A549 (cell line): ENCODE results near the gene TVP23A. TPM values are rescaled to one million over a fixed set of nuclear protein-coding genes. Genes with fewer than 3 reads are reported as not detected.

ENCODE experiments used
- ATAC-seq, 2 experiments: fragments of 200-7000 bp in 1 of 2; fragments of >200 bp in 1 of 2; cut with Nextera tagmentation in 1 of 2; cut with Tn5 transposase in 1 of 2; 3 replicates each; pipeline versions ENCODE4 v1.8.0 to v1.9.1; 2018 to 2020; ENCODE audit warnings: mild to moderate bottlenecking in 1 of 2, moderate library complexity in 1 of 2
- CTCF ChIA-PET: fragments of 300-600 bp; sonication (Branson Sonifier 250); formaldehyde crosslinking; extraction: SDS; loops from one replicate; lab custom pipeline; 2021; ENCODE audit warnings: antibody characterized with exemption, inconsistent platforms; lab: Yijun Ruan, JAX
- POLR2A ChIA-PET: fragments of 350-600 bp; formaldehyde crosslinking; extraction: SDS; loops from one replicate; lab custom pipeline; 2021; ENCODE audit warnings: antibody characterized with exemption, inconsistent platforms; lab: Yijun Ruan, JAX
- DNase-seq, 2 experiments: peaks; one replicate each; pipeline versions ENCODE4 v3.0.0 to v3.0.0-alpha.2; 2011 to 2016; ENCODE audit warnings: low read depth in 1 of 2, low spot score in 1 of 2
- FAIRE-seq: peaks from 2 replicates; lab custom pipeline; 2011; peaks lifted over from hg19 to GRCh38; lab: Jason Lieb, UNC
- H3K27ac ChIP-seq, 2 experiments: fragments of >200 bp; sonication (Bioruptor Twin); formaldehyde crosslinking; 3 replicates each; pipeline ENCODE4 v1.5.1; 2016 to 2017
- H3K4me1 ChIP-seq: fragments of >200 bp; sonication (Bioruptor Twin); formaldehyde crosslinking; 3 replicates; pipeline ENCODE4 v1.6.1; 2016
- H3K4me2 ChIP-seq: fragments of >200 bp; sonication (Bioruptor Twin); formaldehyde crosslinking; 3 replicates; pipeline ENCODE4 v1.6.1; 2016
- H3K4me3 ChIP-seq: fragments of >200 bp; sonication (Bioruptor Twin); formaldehyde crosslinking; 3 replicates; pipeline ENCODE4 v1.5.1; 2016
- H3K9me3 ChIP-seq: fragments of >200 bp; sonication (Bioruptor Twin); formaldehyde crosslinking; 3 replicates; pipeline ENCODE4 v1.6.1; 2016
- CBX8 ChIP-seq: fragments of 200-600 bp; sonication (generic); IDR thresholded peaks from 2 replicates; pipeline ENCODE4 v1.6.1; 2016
- CTCF ChIP-seq: fragments of >200 bp; sonication (Bioruptor Twin); formaldehyde crosslinking; IDR thresholded peaks from 3 replicates; pipeline ENCODE4 v1.5.1; 2016
- FOSL2 ChIP-seq, 2 experiments: fragments of 450-650 bp in 1 of 2; fragments of >200 bp in 1 of 2; sonication (Bioruptor Twin) in 1 of 2; formaldehyde crosslinking; IDR thresholded peaks; 2 replicates each; pipeline versions ENCODE4 v1.5.0 to v1.6.1; 2016 to 2020; ENCODE audit warnings: mild to moderate bottlenecking in 1 of 2, moderate library complexity in 1 of 2
- GATA3 ChIP-seq: IDR thresholded peaks from 2 replicates; pipeline ENCODE4 v1.6.1; 2012; ENCODE audit warnings: borderline replicate concordance
- HDAC2 ChIP-seq: fragments of 200-600 bp; sonication (generic); IDR thresholded peaks from 2 replicates; pipeline ENCODE4 v1.6.1; 2016
- JUNB ChIP-seq: fragments of >200 bp; sonication (Bioruptor Twin); formaldehyde crosslinking; IDR thresholded peaks from 2 replicates; pipeline ENCODE4 v1.6.1; 2016
- KDM1A ChIP-seq: fragments of 200-600 bp; sonication (generic); IDR thresholded peaks from 2 replicates; pipeline ENCODE4 v1.6.1; 2016; ENCODE audit warnings: low read depth, mild to moderate bottlenecking
- MAZ ChIP-seq: fragments of 150-350 bp; IDR thresholded peaks from 2 replicates; pipeline ENCODE4 v1.6.1; 2014; ENCODE audit warnings: antibody characterized with exemption, low read depth, low read length, borderline replicate concordance
- MYC ChIP-seq: IDR thresholded peaks from 2 replicates; pipeline ENCODE4 v1.6.1; 2012; ENCODE audit warnings: mild to moderate bottlenecking, inconsistent platforms, low read length, improper control_type of control experiment, borderline replicate concordance
- NFE2L2 ChIP-seq: fragments of 150-350 bp; conservative IDR thresholded peaks from 2 replicates; pipeline ENCODE4 v1.6.1; 2014; ENCODE audit warnings: low read length
- PBX3 ChIP-seq: IDR thresholded peaks from 2 replicates; pipeline ENCODE4 v1.6.1; 2012
- PHF8 ChIP-seq: fragments of 200-600 bp; sonication (generic); IDR thresholded peaks from 2 replicates; pipeline ENCODE4 v1.6.1; 2016; ENCODE audit warnings: low read depth, mild to moderate bottlenecking, antibody characterized with exemption, moderate library complexity, borderline replicate concordance
- POLR2AphosphoS2 ChIP-seq: conservative IDR thresholded peaks from 2 replicates; pipeline ENCODE4 v1.6.1; 2012; ENCODE audit warnings: low read length, improper control_type of control experiment, inconsistent platforms
- RAD21 ChIP-seq, 2 experiments: fragments of >200 bp in 1 of 2; sonication (Bioruptor Twin) in 1 of 2; formaldehyde crosslinking in 1 of 2; IDR thresholded peaks in 1 of 2; conservative IDR thresholded peaks in 1 of 2; 2 replicates in 1 of 2; 3 replicates in 1 of 2; pipeline ENCODE4 v1.6.1; 2012 to 2018; ENCODE audit warnings: inconsistent platforms in 1 of 2
- RCOR1 ChIP-seq: fragments of 150-350 bp; IDR thresholded peaks from 2 replicates; pipeline ENCODE4 v1.6.1; 2014; ENCODE audit warnings: antibody characterized with exemption, low read length, low read depth
- RFX5 ChIP-seq: fragments of 450-650 bp; IDR thresholded peaks from 2 replicates; pipeline ENCODE4 v1.7.1; 2014; ENCODE audit warnings: antibody characterized with exemption, mild to moderate bottlenecking, moderate library complexity
- SMC3 ChIP-seq: fragments of >200 bp; sonication (Bioruptor Twin); formaldehyde crosslinking; IDR thresholded peaks from 3 replicates; pipeline ENCODE4 v1.6.1; 2018; ENCODE audit warnings: inconsistent platforms
- TFCP2L1 ChIP-seq: fragments of 250-450 bp; sonication (Bioruptor Pico); IDR thresholded peaks from 2 replicates; pipeline ENCODE4 v1.5.0; 2021; ENCODE audit warnings: mild to moderate bottlenecking
- TP53 ChIP-seq: fragments of 250-450 bp; sonication (Bioruptor Pico); IDR thresholded peaks from 2 replicates; pipeline ENCODE4 v1.5.0; 2021; ENCODE audit warnings: mild to moderate bottlenecking, moderate library complexity
- ZC3H11A ChIP-seq: fragments of 450-650 bp; IDR thresholded peaks from 2 replicates; pipeline ENCODE4 v1.6.1; 2014; ENCODE audit warnings: antibody characterized with exemption, mild to moderate bottlenecking
- WGBS: methylation state at CpG from one replicate; pipeline ENCODE4 v1.1.6; 2017; ENCODE audit errors: missing lambda C conversion rate; 5-methylcytosine and 5-hydroxymethylcytosine counted together
- polyA plus RNA-seq, 4 experiments: library from polyadenylated mRNA; depleted of rRNA in 3 of 4; stranded (reverse); fragments of >200 nt; fragmentation: RNase III in 1 of 4; extraction: RNeasy Plus Mini Kit Qiagen cat#74134 plus additional on column Dnase treatment in 1 of 4; gene quantifications; 2 replicates in 3 of 4; 3 replicates in 1 of 4; pipeline ENCODE4 v1.2.3, GENCODE V29; 2011 to 2017
- TF ChIP-seq, protein P1 (sequence below): IDR thresholded peaks from 2 replicates; pipeline ENCODE4 v1.6.1; 2012
- TF ChIP-seq, protein P2 (sequence below): fragments of 150-350 bp; IDR thresholded peaks from 2 replicates; pipeline ENCODE4 v1.6.1; 2014; ENCODE audit warnings: low read depth, mild to moderate bottlenecking, low read length
- TF ChIP-seq, protein P3 (sequence below): fragments of >200 bp; sonication (Bioruptor Twin); formaldehyde crosslinking; IDR thresholded peaks from 2 replicates; pipeline ENCODE4 v1.6.1; 2016
- TF ChIP-seq, protein P4 (sequence below): fragments of >200 bp; sonication (Bioruptor Twin); formaldehyde crosslinking; IDR thresholded peaks from 3 replicates; pipeline ENCODE4 v1.6.1; 2016

Gene TVP23A
- polyA plus RNA-seq, 2 of the 4 experiments (the other 2 are of a cell fraction) = 0.03 TPM; not detected in 1

GRCh38 chr16:10756574-10756973 lies 62.0 kb downstream of the TVP23A start:
- Histone ChIP-seq H3K4me2 (no peak overlapping the region), H3K27ac (no peak overlapping the region)
- CTCF ChIA-PET = interaction anchor here (1.0 to 1.2 kb wide), 2 partner anchors 12 to 242 kb away, joined by 3 to 6 read pairs; partner anchors contain the start of gene NUBP1
- POLR2A ChIA-PET = interaction anchor here (0.7 to 1.8 kb wide), 2 partner anchors 13 to 162 kb away, joined by 3 to 7 read pairs; partner anchors contain the start of gene NUBP1
- no peak for FAIRE-seq
- WGBS = 73% methylated on average over 6 of the region's 6 CpGs
- TF ChIP-seq RFX5 = no peak
- TF ChIP-seq, protein P1, sequence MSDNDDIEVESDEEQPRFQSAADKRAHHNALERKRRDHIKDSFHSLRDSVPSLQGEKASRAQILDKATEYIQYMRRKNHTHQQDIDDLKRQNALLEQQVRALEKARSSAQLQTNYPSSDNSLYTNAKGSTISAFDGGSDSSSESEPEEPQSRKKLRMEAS = no peak
- no peak for TF ChIP-seq RCOR1
- no peak for TF ChIP-seq PHF8
- no peak for TF ChIP-seq SMC3
- TF ChIP-seq, all 56 proteins: peak for 0
- no peak overlapping the region for H3K4me3 ChIP-seq
- H3K4me1 ChIP-seq = peaks cover 8% of the 10 kb centered on the region; the same call in 1 of the 3 replicates
- H3K9me3 ChIP-seq = no peaks in the 10 kb centered on the region
- DNase-seq (no peak), ATAC-seq (no peak)

GRCh38 chr16:10754941-10755340 lies 63.7 kb downstream of the TVP23A start:
- POLR2A ChIA-PET = interaction anchor here (1.7 kb wide), 1 partner anchor 11 kb away, joined by 6 read pairs; the partner anchor contains the start of gene NUBP1
- Histone ChIP-seq H3K9me3 (no peaks in the 10 kb centered on the region), H3K4me2 (no peak overlapping the region; the same call in 2 of the 3 replicates), H3K27ac (no peak overlapping the region), H3K4me3 (no peak overlapping the region), H3K4me1 (peaks cover 8% of the 10 kb centered on the region; the same call in 1 of the 3 replicates)
- no peak for TF ChIP-seq FOSL2 (IDR thresholded peaks at IDR 0.05)
- TF ChIP-seq FOSL2 (CRISPR knock-in tag; IDR thresholded peaks at IDR 0.05) = peak; percentile 52
- TF ChIP-seq POLR2AphosphoS2 = no peak
- FAIRE-seq (no peak), DNase-seq (no peak), ATAC-seq (no peak)
- CTCF ChIA-PET = interaction anchor here (0.6 to 1.7 kb wide), 2 partner anchors 164 to 459 kb away, joined by 3 to 7 read pairs; no protein-coding TSS in a partner anchor
- whole genome bisulfite sequencing = 84% methylated on average over 4 of the region's 4 CpGs

- Histone ChIP-seq H3K9me3 (no peaks in the 10 kb centered on the region), H3K4me1 (peaks cover 8% of the 10 kb centered on the region; the same call in 1 of the 3 replicates), H3K27ac (no peak overlapping the region), H3K4me3 (no peak overlapping the region), H3K4me2 (no peak overlapping the region)
- WGBS = 89% methylated on average over 7 of the region's 7 CpGs
- FAIRE-seq = no peak
- ChIA-PET POLR2A (interaction anchor here (1.2 kb wide), 1 partner anchor 10 kb away, joined by 8 read pairs; the partner anchor contains the start of gene NUBP1), CTCF (no interaction called here)
- ATAC-seq = no peak
- TF ChIP-seq TFCP2L1 (CRISPR knock-in tag) (no peak), HDAC2 (no peak), JUNB (no peak), RAD21 (conservative IDR thresholded peaks at IDR 0.05 in 1 of 2, IDR thresholded peaks at IDR 0.05 in 1 of 2) (no peak), MAZ (no peak), SMC3 (no peak), RCOR1 (no peak), MYC (no peak), NFE2L2 (no peak), GATA3 (no peak)
- TF ChIP-seq, protein P2, sequence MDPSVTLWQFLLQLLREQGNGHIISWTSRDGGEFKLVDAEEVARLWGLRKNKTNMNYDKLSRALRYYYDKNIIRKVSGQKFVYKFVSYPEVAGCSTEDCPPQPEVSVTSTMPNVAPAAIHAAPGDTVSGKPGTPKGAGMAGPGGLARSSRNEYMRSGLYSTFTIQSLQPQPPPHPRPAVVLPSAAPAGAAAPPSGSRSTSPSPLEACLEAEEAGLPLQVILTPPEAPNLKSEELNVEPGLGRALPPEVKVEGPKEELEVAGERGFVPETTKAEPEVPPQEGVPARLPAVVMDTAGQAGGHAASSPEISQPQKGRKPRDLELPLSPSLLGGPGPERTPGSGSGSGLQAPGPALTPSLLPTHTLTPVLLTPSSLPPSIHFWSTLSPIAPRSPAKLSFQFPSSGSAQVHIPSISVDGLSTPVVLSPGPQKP = no peak
- no peak for DNase-seq
Measured at GRCh38 chr16:10753670-10754069, 64.9 kb downstream of the TVP23A start.

DNA sequence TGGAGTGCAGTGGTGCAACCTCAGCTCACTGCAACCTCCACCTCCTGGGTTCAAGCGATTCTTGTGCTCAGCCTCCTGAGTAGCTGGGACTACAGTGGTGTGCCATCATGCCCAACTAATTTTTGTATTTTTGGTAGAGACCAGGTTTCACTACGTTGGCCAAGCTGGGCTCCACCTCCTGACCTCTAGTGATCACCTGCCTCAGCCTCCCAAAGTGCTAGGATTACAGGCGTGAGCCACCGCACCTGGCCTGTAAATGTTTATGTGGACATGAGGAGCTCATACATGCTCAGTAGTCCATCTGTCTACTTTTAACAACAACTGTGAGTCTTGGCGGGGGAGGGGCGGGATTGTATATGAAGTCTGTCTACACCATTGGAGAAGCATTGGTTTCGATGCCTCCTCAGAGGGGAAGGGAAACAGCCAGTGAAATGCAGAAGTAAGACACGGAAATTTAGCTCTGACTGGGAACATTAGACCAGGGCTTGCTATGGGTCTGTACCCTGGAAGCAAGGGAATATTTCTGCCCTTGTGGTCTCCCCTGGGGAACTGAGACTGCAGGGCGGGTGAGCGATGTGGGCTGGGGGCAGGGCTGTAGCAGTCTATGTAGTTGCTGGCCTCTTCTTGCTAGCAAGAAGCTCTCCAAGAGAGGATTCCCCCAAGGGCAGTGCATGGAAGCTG lies 65.6 kb downstream of the TVP23A start:
- ATAC-seq (no peak), FAIRE-seq (no peak), DNase-seq (no peak)
- CTCF ChIA-PET = interaction anchor here (0.9 kb wide), 1 partner anchor 238 kb away, joined by 5 read pairs; no protein-coding TSS in a partner anchor
- Histone ChIP-seq H3K4me3 (no peak overlapping the region), H3K4me2 (no peak overlapping the region), H3K27ac (no peak overlapping the region), H3K9me3 (no peaks in the 10 kb centered on the region), H3K4me1 (peaks cover 8% of the 10 kb centered on the region; the same call in 1 of the 3 replicates)
- POLR2A ChIA-PET = interaction anchor here (1.2 kb wide), 1 partner anchor 9 kb away, joined by 8 read pairs; the partner anchor contains the start of gene NUBP1
- WGBS = 93% methylated on average over 10 of the region's 10 CpGs
- no peak for TF ChIP-seq CTCF
- TF ChIP-seq KDM1A = no peak
- TF ChIP-seq TP53 (CRISPR knock-in tag) = no peak
- TF ChIP-seq, protein P3, sequence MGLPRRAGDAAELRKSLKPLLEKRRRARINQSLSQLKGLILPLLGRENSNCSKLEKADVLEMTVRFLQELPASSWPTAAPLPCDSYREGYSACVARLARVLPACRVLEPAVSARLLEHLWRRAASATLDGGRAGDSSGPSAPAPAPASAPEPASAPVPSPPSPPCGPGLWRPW = no peak
- TF ChIP-seq PBX3 = no peak
- TF ChIP-seq CBX8 = no peak
- TF ChIP-seq ZC3H11A = no peak
- TF ChIP-seq TFCP2L1 (CRISPR knock-in tag) = no peak
- TF ChIP-seq, protein P4, sequence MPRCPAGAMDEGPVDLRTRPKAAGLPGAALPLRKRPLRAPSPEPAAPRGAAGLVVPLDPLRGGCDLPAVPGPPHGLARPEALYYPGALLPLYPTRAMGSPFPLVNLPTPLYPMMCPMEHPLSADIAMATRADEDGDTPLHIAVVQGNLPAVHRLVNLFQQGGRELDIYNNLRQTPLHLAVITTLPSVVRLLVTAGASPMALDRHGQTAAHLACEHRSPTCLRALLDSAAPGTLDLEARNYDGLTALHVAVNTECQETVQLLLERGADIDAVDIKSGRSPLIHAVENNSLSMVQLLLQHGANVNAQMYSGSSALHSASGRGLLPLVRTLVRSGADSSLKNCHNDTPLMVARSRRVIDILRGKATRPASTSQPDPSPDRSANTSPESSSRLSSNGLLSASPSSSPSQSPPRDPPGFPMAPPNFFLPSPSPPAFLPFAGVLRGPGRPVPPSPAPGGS = no peak
